ENCODE data around the gene TEAD1.

The TEAD1 gene

GRCh38 chr11:12712132-12712531 lies 37.9 kb downstream of the TEAD1 start:
- DNase-seq, result no peak
- no peaks in the 10 kb centered on the region for H3K9me3 ChIP-seq
- H3K4me1 ChIP-seq, result peaks cover 13% of the 10 kb centered on the region
- no peak overlapping the region for H3K4me3 ChIP-seq (ENCODE audit: low read depth, low read length)
- TF ChIP-seq CTCF (IDR thresholded peaks at IDR 0.05; ENCODE audit: low read depth, low read length), result no peak
- H3K27me3 ChIP-seq, result no peaks in the 10 kb centered on the region
- H3K36me3 ChIP-seq, result no peaks in the 10 kb centered on the region

GRCh38 chr11:12715131-12715530 lies 40.9 kb downstream of the TEAD1 start:
- Histone ChIP-seq H3K4me3 (ENCODE audit: low read depth, low read length) (no peak overlapping the region), H3K36me3 (no peaks in the 10 kb centered on the region), H3K4me1 (peaks cover 10% of the 10 kb centered on the region), H3K27me3 (no peaks in the 10 kb centered on the region), H3K9me3 (no peaks in the 10 kb centered on the region)
- no peak for DNase-seq
- TF ChIP-seq CTCF (IDR thresholded peaks at IDR 0.05; ENCODE audit: low read depth, low read length), result no peak

GRCh38 chr11:12715941-12716340 lies 41.7 kb downstream of the TEAD1 start:
- no peaks in the 10 kb centered on the region for H3K36me3 ChIP-seq
- TF ChIP-seq CTCF (IDR thresholded peaks at IDR 0.05; ENCODE audit: low read depth, low read length), result no peak
- no peak for DNase-seq
- no peaks in the 10 kb centered on the region for H3K27me3 ChIP-seq
- H3K4me1 ChIP-seq, result peaks cover 10% of the 10 kb centered on the region
- H3K9me3 ChIP-seq, result no peaks in the 10 kb centered on the region
- no peak overlapping the region for H3K4me3 ChIP-seq (ENCODE audit: low read depth, low read length)

- TF ChIP-seq CTCF (IDR thresholded peaks at IDR 0.05; ENCODE audit: low read depth, low read length), result no peak
- peak; percentile 33 for DNase-seq
- no peaks in the 10 kb centered on the region for H3K27me3 ChIP-seq
- no peaks in the 10 kb centered on the region for H3K9me3 ChIP-seq
- peaks cover 10% of the 10 kb centered on the region for H3K4me1 ChIP-seq
- no peak overlapping the region for H3K4me3 ChIP-seq (ENCODE audit: low read depth, low read length)
- no peaks in the 10 kb centered on the region for H3K36me3 ChIP-seq
These were observed 42.6 kb downstream of the TEAD1 start for GRCh38 chr11:12716816-12717215.

- peaks cover 10% of the 10 kb centered on the region for H3K4me1 ChIP-seq
- H3K27me3 ChIP-seq, result no peaks in the 10 kb centered on the region
- no peak overlapping the region for H3K4me3 ChIP-seq (ENCODE audit: low read depth, low read length)
These were observed 43.6 kb downstream of the TEAD1 start for GRCh38 chr11:12717851-12718291.

GRCh38 chr11:12719221-12719620 lies 45.0 kb downstream of the TEAD1 start:
- Histone ChIP-seq H3K36me3 (no peaks in the 10 kb centered on the region), H3K9me3 (no peaks in the 10 kb centered on the region), H3K4me1 (peaks cover 10% of the 10 kb centered on the region), H3K4me3 (ENCODE audit: low read depth, low read length) (no peak overlapping the region), H3K27me3 (no peaks in the 10 kb centered on the region)
- no peak for TF ChIP-seq CTCF (IDR thresholded peaks at IDR 0.05; ENCODE audit: low read depth, low read length)
- no peak for DNase-seq

More at GRCh38 chr11:12717851-12718291, 43.6 kb downstream of the TEAD1 start:
- no peak for TF ChIP-seq CTCF (IDR thresholded peaks at IDR 0.05; ENCODE audit: low read depth, low read length)
- no peaks in the 10 kb centered on the region for H3K36me3 ChIP-seq
- no peaks in the 10 kb centered on the region for H3K9me3 ChIP-seq
- no peak for DNase-seq

All from BE2C (cell line).